PC-9 (cell line): Measurements from ENCODE around the gene VWA2.

ENCODE experiments used
- EZH2 ChIP-seq: fragments of 200-600 bp; sonication (generic); IDR thresholded peaks from 2 replicates; pipeline ENCODE4 v1.8.0; 2017; ENCODE audit warnings: antibody characterized with exemption, low read depth
- TF ChIP-seq, protein P1 (sequence below): fragments of 200-600 bp; sonication (generic); conservative IDR thresholded peaks from 2 replicates; pipeline ENCODE4 v1.6.1; 2017; ENCODE audit warnings: mixed run types, antibody characterized with exemption, mild to moderate bottlenecking, moderate library complexity

DNA sequence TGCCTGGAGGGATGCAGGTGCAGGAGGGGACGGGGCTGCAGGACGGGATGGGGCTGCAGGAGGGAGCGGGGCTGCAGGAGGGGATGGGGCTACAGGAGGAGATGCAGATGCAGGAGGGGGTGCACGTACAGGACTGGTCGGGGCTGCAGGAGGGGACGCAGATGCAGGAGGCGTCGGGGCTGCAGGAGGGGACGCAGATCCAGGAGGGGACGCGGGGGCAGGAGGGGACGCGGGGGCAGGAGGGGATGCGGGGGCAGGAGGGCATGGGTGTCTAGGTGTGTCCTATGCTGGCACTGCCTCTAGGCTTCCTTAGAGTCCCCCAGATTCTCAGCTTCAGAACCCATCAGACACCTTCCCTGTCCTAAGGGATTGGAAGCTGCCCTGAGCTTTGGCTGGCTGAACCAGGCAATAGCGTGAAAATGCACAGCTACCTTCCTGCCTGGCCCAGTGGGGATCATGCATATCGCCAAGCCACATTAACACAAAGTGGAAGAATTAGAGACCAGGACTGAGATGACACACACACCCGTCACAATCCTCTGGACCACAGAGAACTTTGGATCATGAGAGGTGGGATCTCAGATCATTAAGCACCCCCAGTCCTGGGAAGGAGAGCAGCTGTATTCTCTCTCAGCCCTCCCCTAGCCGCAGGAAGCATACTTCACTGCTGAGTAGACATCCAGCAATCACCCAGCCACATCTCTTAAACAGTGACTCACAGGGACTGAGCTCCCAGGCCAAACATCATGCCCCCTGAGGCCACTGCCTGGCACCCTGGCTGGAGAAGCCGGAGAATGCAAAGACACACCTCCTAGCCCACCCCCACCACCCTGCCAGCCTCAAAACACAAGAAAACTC is 67.3 kb downstream of the VWA2 start:
- TF ChIP-seq, protein P1, sequence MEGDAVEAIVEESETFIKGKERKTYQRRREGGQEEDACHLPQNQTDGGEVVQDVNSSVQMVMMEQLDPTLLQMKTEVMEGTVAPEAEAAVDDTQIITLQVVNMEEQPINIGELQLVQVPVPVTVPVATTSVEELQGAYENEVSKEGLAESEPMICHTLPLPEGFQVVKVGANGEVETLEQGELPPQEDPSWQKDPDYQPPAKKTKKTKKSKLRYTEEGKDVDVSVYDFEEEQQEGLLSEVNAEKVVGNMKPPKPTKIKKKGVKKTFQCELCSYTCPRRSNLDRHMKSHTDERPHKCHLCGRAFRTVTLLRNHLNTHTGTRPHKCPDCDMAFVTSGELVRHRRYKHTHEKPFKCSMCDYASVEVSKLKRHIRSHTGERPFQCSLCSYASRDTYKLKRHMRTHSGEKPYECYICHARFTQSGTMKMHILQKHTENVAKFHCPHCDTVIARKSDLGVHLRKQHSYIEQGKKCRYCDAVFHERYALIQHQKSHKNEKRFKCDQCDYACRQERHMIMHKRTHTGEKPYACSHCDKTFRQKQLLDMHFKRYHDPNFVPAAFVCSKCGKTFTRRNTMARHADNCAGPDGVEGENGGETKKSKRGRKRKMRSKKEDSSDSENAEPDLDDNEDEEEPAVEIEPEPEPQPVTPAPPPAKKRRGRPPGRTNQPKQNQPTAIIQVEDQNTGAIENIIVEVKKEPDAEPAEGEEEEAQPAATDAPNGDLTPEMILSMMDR, result no peak
- TF ChIP-seq EZH2, result no peak
